GM12892 (cell line): ENCODE results near the gene ZNF385A.

Source experiments
- POLR2A ChIP-seq: IDR thresholded peaks from 2 replicates; pipeline ENCODE4 v1.6.1; 2011; ENCODE audit warnings: low read depth, low read length, control low read depth
- TAF1 ChIP-seq: IDR thresholded peaks from 2 replicates; pipeline ENCODE4 v1.6.1; 2011; ENCODE audit warnings: low read depth, mild to moderate bottlenecking, control low read depth, low read length, borderline replicate concordance

DNA sequence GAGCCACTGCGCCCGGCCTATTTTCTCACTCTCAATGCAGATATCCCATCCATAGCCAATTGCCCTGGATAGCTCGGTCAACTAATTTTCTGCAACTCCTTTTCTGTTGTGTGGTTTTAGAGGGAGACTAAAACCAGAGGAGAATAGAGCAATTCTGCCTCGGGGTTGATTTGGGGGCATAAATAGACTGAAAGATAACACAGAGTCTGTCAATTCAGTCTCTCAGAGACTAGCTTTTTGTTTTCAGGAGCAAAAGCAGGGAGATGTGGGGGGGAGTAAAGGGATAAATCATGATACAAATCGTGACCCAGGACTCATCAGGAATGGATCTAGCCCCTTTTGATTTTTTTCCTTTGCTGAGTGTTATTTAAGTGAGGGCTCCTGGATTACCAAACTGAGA lies 53.1 kb downstream of the ZNF385A start:
- no peak for TF ChIP-seq TAF1
- no peak for TF ChIP-seq POLR2A
